ENCODE results near the gene RUFY1. TPM values are rescaled to one million over a fixed set of nuclear protein-coding genes. Genes with fewer than 3 reads are reported as not detected.

The RUFY1 gene
- 19.3 and 28.5 TPM in 2 replicates for total RNA-seq

GRCh38 chr5:179550511-179551342 is at the start of gene RUFY1:
Gene RUFY1, plus strand, starts transcription at chr5:179550554. Its CDS starts 16 bp downstream, at chr5:179550570.

GRCh38 chr5:179623003-179623905 is 72.9 kb downstream of the RUFY1 start, which contains the start of gene HNRNPH1:
Gene HNRNPH1, minus strand, starts transcription at chr5:179623671. Its CDS starts 538 bp downstream, at chr5:179623133.

Other genes starting within 250 kb of the RUFY1 start
- gene ADAMTS2, start 205.1 kb upstream of the RUFY1 start, total RNA-seq: 30.8 and 34.4 TPM in 2 replicates
- 228 and 290 TPM in 2 replicates for gene HNRNPH1, start 73.1 kb downstream of the RUFY1 start, total RNA-seq
- not detected in 2 replicates for gene CBY3, start 130.5 kb downstream of the RUFY1 start, total RNA-seq
- 351 and 422 TPM in 2 replicates for gene CANX, start 148.4 kb downstream of the RUFY1 start, total RNA-seq
- gene MAML1, start 182.3 kb downstream of the RUFY1 start, total RNA-seq: 11.2 and 13.3 TPM in 2 replicates
- 0.89 TPM in 1 of 2 replicates, not detected in the other for gene LTC4S, start 243.4 kb downstream of the RUFY1 start, total RNA-seq

All from myometrial cell (primary cell).